A549 (cell line): ENCODE results near the gene ZNF358. TPM values are rescaled to one million over a fixed set of nuclear protein-coding genes. Genes with fewer than 3 reads are reported as not detected.

Experiments used
- ATAC-seq, 2 experiments: fragments of 200-7000 bp in 1 of 2; fragments of >200 bp in 1 of 2; cut with Nextera tagmentation in 1 of 2; cut with Tn5 transposase in 1 of 2; 3 replicates each; pipeline versions ENCODE4 v1.8.0 to v1.9.1; 2018 to 2020; ENCODE audit warnings: mild to moderate bottlenecking in 1 of 2, moderate library complexity in 1 of 2
- CTCF ChIA-PET: fragments of 300-600 bp; sonication (Branson Sonifier 250); formaldehyde crosslinking; extraction: SDS; loops from one replicate; lab custom pipeline; 2021; ENCODE audit warnings: antibody characterized with exemption, inconsistent platforms; lab: Yijun Ruan, JAX
- POLR2A ChIA-PET: fragments of 350-600 bp; formaldehyde crosslinking; extraction: SDS; loops from one replicate; lab custom pipeline; 2021; ENCODE audit warnings: antibody characterized with exemption, inconsistent platforms; lab: Yijun Ruan, JAX
- DNase-seq, 2 experiments: peaks; one replicate each; pipeline versions ENCODE4 v3.0.0 to v3.0.0-alpha.2; 2011 to 2016; ENCODE audit warnings: low read depth in 1 of 2, low spot score in 1 of 2
- FAIRE-seq: peaks from 2 replicates; lab custom pipeline; 2011; peaks lifted over from hg19 to GRCh38; lab: Jason Lieb, UNC
- H3K27ac ChIP-seq, 2 experiments: fragments of >200 bp; sonication (Bioruptor Twin); formaldehyde crosslinking; 3 replicates each; pipeline ENCODE4 v1.5.1; 2016 to 2017
- H3K4me1 ChIP-seq: fragments of >200 bp; sonication (Bioruptor Twin); formaldehyde crosslinking; 3 replicates; pipeline ENCODE4 v1.6.1; 2016
- H3K4me2 ChIP-seq: fragments of >200 bp; sonication (Bioruptor Twin); formaldehyde crosslinking; 3 replicates; pipeline ENCODE4 v1.6.1; 2016
- H3K4me3 ChIP-seq: fragments of >200 bp; sonication (Bioruptor Twin); formaldehyde crosslinking; 3 replicates; pipeline ENCODE4 v1.5.1; 2016
- H3K9me3 ChIP-seq: fragments of >200 bp; sonication (Bioruptor Twin); formaldehyde crosslinking; 3 replicates; pipeline ENCODE4 v1.6.1; 2016
- CBX8 ChIP-seq: fragments of 200-600 bp; sonication (generic); IDR thresholded peaks from 2 replicates; pipeline ENCODE4 v1.6.1; 2016
- CHD4 ChIP-seq: fragments of 200-600 bp; sonication (generic); IDR thresholded peaks from 2 replicates; pipeline ENCODE4 v1.6.1; 2016; ENCODE audit warnings: antibody characterized with exemption, mild to moderate bottlenecking, borderline replicate concordance
- CTCF ChIP-seq: fragments of >200 bp; sonication (Bioruptor Twin); formaldehyde crosslinking; IDR thresholded peaks from 3 replicates; pipeline ENCODE4 v1.5.1; 2016
- EHF ChIP-seq: fragments of 250-450 bp; sonication (Bioruptor Pico); IDR thresholded peaks from 2 replicates; pipeline ENCODE4 v1.5.0; 2020; ENCODE audit warnings: mild to moderate bottlenecking
- EHMT2 ChIP-seq: fragments of 200-600 bp; sonication (generic); IDR thresholded peaks from 2 replicates; pipeline ENCODE4 v1.6.1; 2016; ENCODE audit warnings: antibody characterized with exemption, low read depth, mild to moderate bottlenecking, moderate library complexity
- ESRRA ChIP-seq: fragments of 150-350 bp; IDR thresholded peaks from 2 replicates; pipeline ENCODE4 v1.6.1; 2014; ENCODE audit warnings: mild to moderate bottlenecking, low read length, borderline replicate concordance
- FOXS1 ChIP-seq: fragments of 250-450 bp; sonication (Bioruptor Pico); IDR thresholded peaks from 2 replicates; pipeline ENCODE4 v1.5.0; 2020; ENCODE audit warnings: mild to moderate bottlenecking, moderate library complexity
- GATA3 ChIP-seq: IDR thresholded peaks from 2 replicates; pipeline ENCODE4 v1.6.1; 2012; ENCODE audit warnings: borderline replicate concordance
- HDAC2 ChIP-seq: fragments of 200-600 bp; sonication (generic); IDR thresholded peaks from 2 replicates; pipeline ENCODE4 v1.6.1; 2016
- HOXA7 ChIP-seq: fragments of 250-450 bp; sonication (Bioruptor Pico); IDR thresholded peaks from 2 replicates; pipeline ENCODE4 v1.5.0; 2020; ENCODE audit warnings: mild to moderate bottlenecking, moderate library complexity
- HOXB13 ChIP-seq: fragments of 250-450 bp; sonication (Bioruptor Pico); IDR thresholded peaks from 2 replicates; pipeline ENCODE4 v1.5.0; 2020; ENCODE audit warnings: low read depth, mild to moderate bottlenecking, moderate library complexity
- HOXB5 ChIP-seq: fragments of 250-450 bp; sonication (Bioruptor Pico); IDR thresholded peaks from 2 replicates; pipeline ENCODE4 v1.5.0; 2020; ENCODE audit warnings: mild to moderate bottlenecking, moderate library complexity
- JUN ChIP-seq, 2 experiments: fragments of >200 bp; sonication (Bioruptor Twin); formaldehyde crosslinking; IDR thresholded peaks; 2 replicates in 1 of 2; 3 replicates in 1 of 2; pipeline ENCODE4 v1.6.1; 2016 to 2017
- NR3C1 ChIP-seq: fragments of >200 bp; sonication (Bioruptor Twin); formaldehyde crosslinking; IDR thresholded peaks from 3 replicates; pipeline ENCODE4 v1.6.1; 2017
- PHF8 ChIP-seq: fragments of 200-600 bp; sonication (generic); IDR thresholded peaks from 2 replicates; pipeline ENCODE4 v1.6.1; 2016; ENCODE audit warnings: low read depth, mild to moderate bottlenecking, antibody characterized with exemption, moderate library complexity, borderline replicate concordance
- POLR2A ChIP-seq: IDR thresholded peaks from 2 replicates; pipeline ENCODE4 v1.6.1; 2012; ENCODE audit warnings: mild to moderate bottlenecking, low read length
- POLR2AphosphoS2 ChIP-seq: conservative IDR thresholded peaks from 2 replicates; pipeline ENCODE4 v1.6.1; 2012; ENCODE audit warnings: low read length, improper control_type of control experiment, inconsistent platforms
- RFX5 ChIP-seq: fragments of 450-650 bp; IDR thresholded peaks from 2 replicates; pipeline ENCODE4 v1.7.1; 2014; ENCODE audit warnings: antibody characterized with exemption, mild to moderate bottlenecking, moderate library complexity
- RNF2 ChIP-seq: fragments of 200-600 bp; sonication (generic); IDR thresholded peaks from 2 replicates; pipeline ENCODE4 v1.6.1; 2016; ENCODE audit warnings: low read depth, mild to moderate bottlenecking, antibody characterized with exemption, moderate library complexity, borderline replicate concordance
- SREBF2 ChIP-seq: fragments of 450-650 bp; IDR thresholded peaks from 2 replicates; pipeline ENCODE4 v1.6.1; 2014; ENCODE audit warnings: mild to moderate bottlenecking, moderate library complexity
- TP53 ChIP-seq: fragments of 250-450 bp; sonication (Bioruptor Pico); IDR thresholded peaks from 2 replicates; pipeline ENCODE4 v1.5.0; 2021; ENCODE audit warnings: mild to moderate bottlenecking, moderate library complexity
- ZFP36 ChIP-seq: fragments of 450-650 bp; IDR thresholded peaks from 2 replicates; pipeline ENCODE4 v1.6.1; 2014; ENCODE audit warnings: borderline replicate concordance; ENCODE audit not compliant: partially characterized antibody
- WGBS: methylation state at CpG from one replicate; pipeline ENCODE4 v1.1.6; 2017; ENCODE audit errors: missing lambda C conversion rate; 5-methylcytosine and 5-hydroxymethylcytosine counted together
- polyA plus RNA-seq, 4 experiments: library from polyadenylated mRNA; depleted of rRNA in 3 of 4; stranded (reverse); fragments of >200 nt; fragmentation: RNase III in 1 of 4; extraction: RNeasy Plus Mini Kit Qiagen cat#74134 plus additional on column Dnase treatment in 1 of 4; gene quantifications; 2 replicates in 3 of 4; 3 replicates in 1 of 4; pipeline ENCODE4 v1.2.3, GENCODE V29; 2011 to 2017
- TF ChIP-seq, protein P1 (sequence below): fragments of >200 bp; sonication (Bioruptor Twin); formaldehyde crosslinking; IDR thresholded peaks from 3 replicates; pipeline ENCODE4 v1.6.1; 2016
- TF ChIP-seq, protein P2 (sequence below): IDR thresholded peaks from 2 replicates; pipeline ENCODE4 v1.6.1; 2012

The ZNF358 gene
- polyA plus RNA-seq, 2 of the 4 experiments (the other 2 are of a cell fraction) = 9.5 to 14.0 TPM

DNA sequence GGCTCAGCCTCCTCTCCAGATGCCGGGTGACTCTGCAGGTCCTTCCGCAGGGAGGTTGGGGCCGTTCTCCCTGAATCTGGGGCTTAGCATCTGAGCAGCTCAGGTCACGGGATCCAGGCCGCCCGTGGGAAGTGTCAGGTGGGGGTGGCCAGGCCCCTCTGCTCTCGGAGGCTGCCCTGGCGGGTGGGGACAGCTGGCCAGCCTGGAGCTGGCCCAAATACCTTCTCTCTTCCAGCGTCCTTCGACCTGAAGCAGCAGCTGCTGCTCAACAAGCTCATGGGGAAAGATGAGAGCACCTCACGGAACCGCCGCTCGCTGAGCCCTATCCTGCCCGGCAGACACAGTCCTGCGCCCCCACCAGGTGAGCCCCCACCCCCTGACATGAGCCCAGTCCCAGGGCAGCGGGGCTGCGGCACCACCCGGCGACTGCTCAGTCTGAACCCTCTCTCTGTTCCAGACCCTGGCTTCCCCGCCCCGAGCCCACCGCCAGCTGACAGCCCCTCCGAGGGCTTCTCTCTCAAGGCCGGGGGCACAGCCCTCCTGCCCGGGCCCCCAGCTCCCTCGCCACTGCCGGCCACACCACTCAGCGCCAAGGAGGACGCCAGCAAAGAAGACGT is 46.1 kb upstream of the ZNF358 start:
- H3K4me2 ChIP-seq = no peak overlapping the region
- H3K27ac ChIP-seq = no peak overlapping the region
- DNase-seq (no peak), FAIRE-seq (no peak), ATAC-seq (no peak)
- no peak overlapping the region for H3K4me3 ChIP-seq
- WGBS = 95% methylated on average over 15 of the region's 31 CpGs
- no peaks in the 10 kb centered on the region for H3K4me1 ChIP-seq
- CTCF ChIA-PET = interaction anchor here (1.0 kb wide), 1 partner anchor 116 kb away, joined by 3 read pairs; no protein-coding TSS in a partner anchor
- H3K9me3 ChIP-seq = no peaks in the 10 kb centered on the region
- POLR2A ChIA-PET = no interaction called here
- TF ChIP-seq HOXA7 (CRISPR knock-in tag) = no peak
- no peak for TF ChIP-seq CBX8
- no peak for TF ChIP-seq CHD4
- no peak for TF ChIP-seq HDAC2
- TF ChIP-seq SREBF2 = no peak
- TF ChIP-seq EHMT2 = no peak
- TF ChIP-seq FOXS1 (CRISPR knock-in tag) = no peak
- TF ChIP-seq GATA3 = no peak
- TF ChIP-seq, protein P1, sequence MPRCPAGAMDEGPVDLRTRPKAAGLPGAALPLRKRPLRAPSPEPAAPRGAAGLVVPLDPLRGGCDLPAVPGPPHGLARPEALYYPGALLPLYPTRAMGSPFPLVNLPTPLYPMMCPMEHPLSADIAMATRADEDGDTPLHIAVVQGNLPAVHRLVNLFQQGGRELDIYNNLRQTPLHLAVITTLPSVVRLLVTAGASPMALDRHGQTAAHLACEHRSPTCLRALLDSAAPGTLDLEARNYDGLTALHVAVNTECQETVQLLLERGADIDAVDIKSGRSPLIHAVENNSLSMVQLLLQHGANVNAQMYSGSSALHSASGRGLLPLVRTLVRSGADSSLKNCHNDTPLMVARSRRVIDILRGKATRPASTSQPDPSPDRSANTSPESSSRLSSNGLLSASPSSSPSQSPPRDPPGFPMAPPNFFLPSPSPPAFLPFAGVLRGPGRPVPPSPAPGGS = no peak
- no peak for TF ChIP-seq NR3C1
- TF ChIP-seq POLR2A = no peak
- TF ChIP-seq RNF2 = no peak
- TF ChIP-seq ESRRA = no peak
- no peak for TF ChIP-seq HOXB13

DNA sequence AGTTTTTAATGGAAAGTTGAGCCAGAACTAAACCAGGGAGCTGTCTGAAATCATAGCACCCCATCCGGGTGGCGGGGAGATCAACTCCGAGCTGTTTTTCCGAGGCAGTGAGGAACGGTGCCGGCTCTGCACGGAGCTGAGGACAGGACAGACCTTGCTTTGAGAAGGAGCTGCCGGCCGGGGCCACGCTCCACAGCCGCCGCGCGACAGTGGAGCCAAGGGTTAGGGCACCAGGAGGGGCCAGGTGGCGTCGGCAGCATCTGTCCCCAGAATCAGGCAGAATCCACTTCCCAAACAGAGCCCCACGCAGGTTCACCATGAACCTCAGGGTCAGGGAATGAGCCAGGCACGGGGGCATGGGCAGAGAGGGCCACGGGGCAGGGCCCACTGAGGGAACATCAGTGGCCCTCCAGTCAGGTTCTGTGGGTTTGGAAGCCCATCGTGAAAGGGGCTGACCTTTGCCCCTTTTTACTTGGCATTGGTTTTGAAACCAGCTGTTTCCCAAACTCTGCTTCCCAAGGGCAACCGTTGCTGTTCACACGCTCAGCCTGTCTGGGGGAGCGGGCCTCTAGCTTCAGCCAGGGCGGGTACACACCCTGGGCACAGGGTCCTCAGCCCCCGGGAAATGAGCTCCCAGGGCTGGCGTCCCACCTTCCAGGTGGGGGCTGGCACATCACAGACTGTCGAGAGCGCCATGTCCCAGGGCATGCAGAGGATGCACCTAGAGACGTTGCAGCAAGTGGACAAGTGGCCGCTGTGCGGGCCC is 45.2 kb upstream of the ZNF358 start:
- Histone ChIP-seq H3K9me3 (no peaks in the 10 kb centered on the region), H3K4me3 (no peak overlapping the region), H3K4me2 (no peak overlapping the region), H3K4me1 (no peaks in the 10 kb centered on the region), H3K27ac (no peak overlapping the region)
- ATAC-seq (no peak; a peak in 1 of 6 replicates), DNase-seq (no peak), FAIRE-seq (no peak)
- ChIA-PET POLR2A (no interaction called here), CTCF (interaction anchor here (1.4 kb wide), 1 partner anchor 369 kb away, joined by 3 read pairs; no protein-coding TSS in a partner anchor)
- WGBS = 93% methylated on average over 28 of the region's 31 CpGs
- TF ChIP-seq EHF (no peak), JUN (IDR thresholded peaks at IDR 0.05) (no peak), PHF8 (no peak), ZFP36 (no peak), HOXB5 (CRISPR knock-in tag) (no peak), CTCF (no peak), RFX5 (no peak), POLR2AphosphoS2 (no peak), TP53 (CRISPR knock-in tag) (no peak)
- TF ChIP-seq, protein P2, sequence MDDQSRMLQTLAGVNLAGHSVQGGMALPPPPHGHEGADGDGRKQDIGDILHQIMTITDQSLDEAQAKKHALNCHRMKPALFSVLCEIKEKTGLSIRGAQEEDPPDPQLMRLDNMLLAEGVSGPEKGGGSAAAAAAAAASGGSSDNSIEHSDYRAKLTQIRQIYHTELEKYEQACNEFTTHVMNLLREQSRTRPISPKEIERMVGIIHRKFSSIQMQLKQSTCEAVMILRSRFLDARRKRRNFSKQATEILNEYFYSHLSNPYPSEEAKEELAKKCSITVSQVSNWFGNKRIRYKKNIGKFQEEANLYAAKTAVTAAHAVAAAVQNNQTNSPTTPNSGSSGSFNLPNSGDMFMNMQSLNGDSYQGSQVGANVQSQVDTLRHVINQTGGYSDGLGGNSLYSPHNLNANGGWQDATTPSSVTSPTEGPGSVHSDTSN = no peak
